A549 (cell line): Measurements from ENCODE around the gene TP53TG5. TPM values are rescaled to one million over a fixed set of nuclear protein-coding genes. Genes with fewer than 3 reads are reported as not detected.

Experiments used
- ATAC-seq, 2 experiments: fragments of 200-7000 bp in 1 of 2; fragments of >200 bp in 1 of 2; cut with Nextera tagmentation in 1 of 2; cut with Tn5 transposase in 1 of 2; 3 replicates each; pipeline versions ENCODE4 v1.8.0 to v1.9.1; 2018 to 2020; ENCODE audit warnings: mild to moderate bottlenecking in 1 of 2, moderate library complexity in 1 of 2
- CTCF ChIA-PET: fragments of 300-600 bp; sonication (Branson Sonifier 250); formaldehyde crosslinking; extraction: SDS; loops from one replicate; lab custom pipeline; 2021; ENCODE audit warnings: antibody characterized with exemption, inconsistent platforms; lab: Yijun Ruan, JAX
- POLR2A ChIA-PET: fragments of 350-600 bp; formaldehyde crosslinking; extraction: SDS; loops from one replicate; lab custom pipeline; 2021; ENCODE audit warnings: antibody characterized with exemption, inconsistent platforms; lab: Yijun Ruan, JAX
- DNase-seq, 2 experiments: peaks; one replicate each; pipeline versions ENCODE4 v3.0.0 to v3.0.0-alpha.2; 2011 to 2016; ENCODE audit warnings: low read depth in 1 of 2, low spot score in 1 of 2
- FAIRE-seq: peaks from 2 replicates; lab custom pipeline; 2011; peaks lifted over from hg19 to GRCh38; lab: Jason Lieb, UNC
- H3K27ac ChIP-seq, 2 experiments: fragments of >200 bp; sonication (Bioruptor Twin); formaldehyde crosslinking; 3 replicates each; pipeline ENCODE4 v1.5.1; 2016 to 2017
- H3K4me1 ChIP-seq: fragments of >200 bp; sonication (Bioruptor Twin); formaldehyde crosslinking; 3 replicates; pipeline ENCODE4 v1.6.1; 2016
- H3K4me2 ChIP-seq: fragments of >200 bp; sonication (Bioruptor Twin); formaldehyde crosslinking; 3 replicates; pipeline ENCODE4 v1.6.1; 2016
- H3K4me3 ChIP-seq: fragments of >200 bp; sonication (Bioruptor Twin); formaldehyde crosslinking; 3 replicates; pipeline ENCODE4 v1.5.1; 2016
- H3K9me3 ChIP-seq: fragments of >200 bp; sonication (Bioruptor Twin); formaldehyde crosslinking; 3 replicates; pipeline ENCODE4 v1.6.1; 2016
- CBX8 ChIP-seq: fragments of 200-600 bp; sonication (generic); IDR thresholded peaks from 2 replicates; pipeline ENCODE4 v1.6.1; 2016
- EHMT2 ChIP-seq: fragments of 200-600 bp; sonication (generic); IDR thresholded peaks from 2 replicates; pipeline ENCODE4 v1.6.1; 2016; ENCODE audit warnings: antibody characterized with exemption, low read depth, mild to moderate bottlenecking, moderate library complexity
- FOSB ChIP-seq: fragments of 250-450 bp; sonication (Bioruptor Pico); IDR thresholded peaks from 2 replicates; pipeline ENCODE4 v1.5.0; 2020; ENCODE audit warnings: mild to moderate bottlenecking, moderate library complexity
- GATA3 ChIP-seq: IDR thresholded peaks from 2 replicates; pipeline ENCODE4 v1.6.1; 2012; ENCODE audit warnings: borderline replicate concordance
- HEYL ChIP-seq: fragments of 250-450 bp; sonication (Bioruptor Pico); IDR thresholded peaks from 2 replicates; pipeline ENCODE4 v1.8.0; 2021; ENCODE audit warnings: mild to moderate bottlenecking, moderate library complexity
- HOXA7 ChIP-seq: fragments of 250-450 bp; sonication (Bioruptor Pico); IDR thresholded peaks from 2 replicates; pipeline ENCODE4 v1.5.0; 2020; ENCODE audit warnings: mild to moderate bottlenecking, moderate library complexity
- JUN ChIP-seq, 2 experiments: fragments of >200 bp; sonication (Bioruptor Twin); formaldehyde crosslinking; IDR thresholded peaks; 2 replicates in 1 of 2; 3 replicates in 1 of 2; pipeline ENCODE4 v1.6.1; 2016 to 2017
- KDM5A ChIP-seq: fragments of 200-600 bp; sonication (generic); IDR thresholded peaks from 2 replicates; pipeline ENCODE4 v1.6.1; 2016; ENCODE audit warnings: antibody characterized with exemption, mild to moderate bottlenecking
- NPAS2 ChIP-seq: fragments of 250-450 bp; sonication (Bioruptor Pico); IDR thresholded peaks from 2 replicates; pipeline ENCODE4 v1.8.0; 2022; ENCODE audit warnings: mild to moderate bottlenecking, moderate library complexity, borderline replicate concordance
- NR3C1 ChIP-seq: fragments of >200 bp; sonication (Bioruptor Twin); formaldehyde crosslinking; IDR thresholded peaks from 3 replicates; pipeline ENCODE4 v1.6.1; 2017
- POLR2AphosphoS2 ChIP-seq: conservative IDR thresholded peaks from 2 replicates; pipeline ENCODE4 v1.6.1; 2012; ENCODE audit warnings: low read length, improper control_type of control experiment, inconsistent platforms
- RAD21 ChIP-seq, 2 experiments: fragments of >200 bp in 1 of 2; sonication (Bioruptor Twin) in 1 of 2; formaldehyde crosslinking in 1 of 2; IDR thresholded peaks in 1 of 2; conservative IDR thresholded peaks in 1 of 2; 2 replicates in 1 of 2; 3 replicates in 1 of 2; pipeline ENCODE4 v1.6.1; 2012 to 2018; ENCODE audit warnings: inconsistent platforms in 1 of 2
- RFX5 ChIP-seq: fragments of 450-650 bp; IDR thresholded peaks from 2 replicates; pipeline ENCODE4 v1.7.1; 2014; ENCODE audit warnings: antibody characterized with exemption, mild to moderate bottlenecking, moderate library complexity
- RNF2 ChIP-seq: fragments of 200-600 bp; sonication (generic); IDR thresholded peaks from 2 replicates; pipeline ENCODE4 v1.6.1; 2016; ENCODE audit warnings: low read depth, mild to moderate bottlenecking, antibody characterized with exemption, moderate library complexity, borderline replicate concordance
- SMC3 ChIP-seq: fragments of >200 bp; sonication (Bioruptor Twin); formaldehyde crosslinking; IDR thresholded peaks from 3 replicates; pipeline ENCODE4 v1.6.1; 2018; ENCODE audit warnings: inconsistent platforms
- SREBF2 ChIP-seq: fragments of 450-650 bp; IDR thresholded peaks from 2 replicates; pipeline ENCODE4 v1.6.1; 2014; ENCODE audit warnings: mild to moderate bottlenecking, moderate library complexity
- WGBS: methylation state at CpG from one replicate; pipeline ENCODE4 v1.1.6; 2017; ENCODE audit errors: missing lambda C conversion rate; 5-methylcytosine and 5-hydroxymethylcytosine counted together
- polyA minus RNA-seq: library from RNA; depleted of rRNA, polyadenylated mRNA; stranded (reverse); fragments of >200 nt; gene quantifications from 2 replicates; pipeline ENCODE4 v1.2.3, GENCODE V29; 2011; rRNA and poly(A)+ RNA removed
- polyA plus RNA-seq, 4 experiments: library from polyadenylated mRNA; depleted of rRNA in 3 of 4; stranded (reverse); fragments of >200 nt; fragmentation: RNase III in 1 of 4; extraction: RNeasy Plus Mini Kit Qiagen cat#74134 plus additional on column Dnase treatment in 1 of 4; gene quantifications; 2 replicates in 3 of 4; 3 replicates in 1 of 4; pipeline ENCODE4 v1.2.3, GENCODE V29; 2011 to 2017
- TF ChIP-seq, protein P1 (sequence below): fragments of 250-450 bp; sonication (Bioruptor Pico); IDR thresholded peaks from 2 replicates; pipeline ENCODE4 v1.5.0; 2021; ENCODE audit warnings: mild to moderate bottlenecking, moderate library complexity, borderline replicate concordance
- TF ChIP-seq, protein P2 (sequence below): fragments of >200 bp; sonication (Bioruptor Twin); formaldehyde crosslinking; IDR thresholded peaks from 3 replicates; pipeline ENCODE4 v1.5.1; 2016
- TF ChIP-seq, protein P3 (sequence below): fragments of 250-450 bp; sonication (Bioruptor Pico); IDR thresholded peaks from 2 replicates; pipeline ENCODE4 v1.5.0; 2020; ENCODE audit warnings: low read depth, mild to moderate bottlenecking, moderate library complexity
- TF ChIP-seq, protein P4 (sequence below): IDR thresholded peaks from 2 replicates; pipeline ENCODE4 v1.6.1; 2012; ENCODE audit warnings: low read depth, borderline replicate concordance

The TP53TG5 gene
- not detected in 2 replicates for polyA plus RNA-seq (2011; rRNA removed)
- polyA plus RNA-seq (2012; cell fraction: cytosol; rRNA removed): not detected in 2 replicates
- polyA plus RNA-seq (2012; cell fraction: nucleus; rRNA removed): not detected in 2 replicates
- not detected in 3 replicates for polyA plus RNA-seq (2017; fragmentation: RNase III; extraction: RNeasy Plus Mini Kit Qiagen cat#74134 plus additional on column Dnase treatment)
- not detected in 2 replicates for polyA minus RNA-seq

DNA sequence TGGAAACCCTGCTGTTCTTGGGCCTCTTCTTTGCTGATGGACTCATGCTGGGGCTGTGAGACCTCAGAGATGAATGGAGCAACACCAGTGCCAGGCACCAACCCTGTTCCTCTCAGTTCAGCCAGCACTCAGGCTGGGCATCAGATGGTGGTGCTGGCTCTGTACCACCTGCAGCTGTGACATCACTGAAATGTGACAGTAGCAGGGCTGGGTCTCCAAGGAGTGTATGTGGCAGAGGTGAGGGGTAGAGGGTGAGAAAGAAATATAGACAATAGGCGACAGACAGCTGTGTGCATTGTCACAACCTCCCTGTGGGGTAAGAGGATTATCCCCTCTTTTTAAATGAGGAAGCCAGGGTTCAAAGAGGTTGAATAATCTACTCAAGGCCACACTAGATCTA lies at the start of gene TP53TG5:
TSS of gene TP53TG5 (minus strand) at position 135 of the 400 bp plus-strand sequence. CDS start at position 46, 89 bp downstream.
- no peaks in the 10 kb centered on the region for H3K9me3 ChIP-seq
- POLR2A ChIA-PET: no interaction called here
- no peak for DNase-seq
- no peak for FAIRE-seq
- no peak within 1 kb of the TSS for H3K4me3 ChIP-seq
- no peak for ATAC-seq
- H3K4me2 ChIP-seq: no peak within 1 kb of the TSS
- TF ChIP-seq JUN (IDR thresholded peaks at IDR 0.05) (no peak), SMC3 (no peak), KDM5A (no peak), EHMT2 (no peak), POLR2AphosphoS2 (no peak), FOSB (CRISPR knock-in tag) (no peak)
- H3K27ac ChIP-seq: no peak within 1 kb of the TSS
- CTCF ChIA-PET: interaction anchor here (1.2 to 1.7 kb wide), 5 partner anchors 9 to 367 kb away, joined by 3 to 10 read pairs (median 4); no protein-coding TSS in a partner anchor
- H3K4me1 ChIP-seq: peaks cover under 1% of the 10 kb centered on the region; the same call in 1 of the 3 replicates
- 76% methylated on average over 1 of the region's 1 CpG for WGBS

DNA sequence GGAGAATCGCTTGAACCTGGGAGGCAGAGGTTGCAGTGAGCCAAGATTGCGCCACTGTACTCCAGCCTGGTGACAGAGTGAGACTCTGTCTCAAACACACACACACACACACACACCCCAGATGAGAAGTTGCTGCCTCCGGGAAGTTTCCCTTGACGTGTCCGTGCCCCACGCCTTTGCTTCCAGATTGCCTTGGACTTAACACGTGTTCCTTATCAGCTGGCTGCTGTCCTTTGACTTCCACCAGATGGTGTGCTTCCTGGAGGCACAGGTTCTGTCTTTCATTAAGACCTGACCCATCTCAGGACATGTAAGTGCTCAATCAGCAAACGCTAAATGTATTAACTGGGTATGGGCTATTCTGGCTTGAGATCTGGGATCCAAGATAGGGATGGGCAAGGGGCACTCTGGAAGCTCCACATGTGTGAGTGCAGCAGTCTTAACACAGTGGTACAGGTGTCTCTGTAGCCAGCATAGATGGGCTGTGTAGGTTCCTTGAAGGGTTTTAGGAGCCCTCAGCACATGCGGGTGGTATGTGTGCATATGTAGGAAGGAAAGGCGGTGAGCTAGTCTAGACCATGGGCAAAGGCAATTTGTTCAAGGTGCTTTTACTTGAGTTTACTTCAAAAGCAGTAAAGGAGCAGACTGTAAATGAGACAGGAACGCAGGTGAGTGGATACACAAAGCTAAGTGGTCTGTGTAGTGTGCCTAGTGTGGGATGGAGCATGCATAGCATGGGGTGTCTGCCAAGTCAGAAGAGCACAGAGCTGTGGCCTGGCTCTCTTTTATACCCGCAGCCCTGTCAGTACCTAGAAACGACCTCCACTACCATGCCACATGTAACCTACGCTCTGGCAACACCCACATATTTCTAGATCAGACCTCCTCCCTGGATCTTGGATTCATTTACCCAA lies 49.4 kb upstream of the TP53TG5 start:
- POLR2A ChIA-PET: interaction anchor here (1.9 kb wide), 1 partner anchor 8 kb away, joined by 5 read pairs; no protein-coding TSS in a partner anchor
- Histone ChIP-seq H3K4me3 (no peak overlapping the region), H3K9me3 (no peaks in the 10 kb centered on the region)
- no peak for FAIRE-seq
- DNase-seq: no peak
- TF ChIP-seq CBX8 (no peak), SREBF2 (no peak), RNF2 (no peak), HEYL (CRISPR knock-in tag) (no peak), NR3C1 (no peak), RFX5 (no peak), HOXA7 (CRISPR knock-in tag) (no peak), EHMT2 (no peak), RAD21 (conservative IDR thresholded peaks at IDR 0.05 in 1 of 2, IDR thresholded peaks at IDR 0.05 in 1 of 2) (no peak), GATA3 (no peak), JUN (IDR thresholded peaks at IDR 0.05) (no peak), NPAS2 (CRISPR knock-in tag) (no peak)
- TF ChIP-seq, protein P1, sequence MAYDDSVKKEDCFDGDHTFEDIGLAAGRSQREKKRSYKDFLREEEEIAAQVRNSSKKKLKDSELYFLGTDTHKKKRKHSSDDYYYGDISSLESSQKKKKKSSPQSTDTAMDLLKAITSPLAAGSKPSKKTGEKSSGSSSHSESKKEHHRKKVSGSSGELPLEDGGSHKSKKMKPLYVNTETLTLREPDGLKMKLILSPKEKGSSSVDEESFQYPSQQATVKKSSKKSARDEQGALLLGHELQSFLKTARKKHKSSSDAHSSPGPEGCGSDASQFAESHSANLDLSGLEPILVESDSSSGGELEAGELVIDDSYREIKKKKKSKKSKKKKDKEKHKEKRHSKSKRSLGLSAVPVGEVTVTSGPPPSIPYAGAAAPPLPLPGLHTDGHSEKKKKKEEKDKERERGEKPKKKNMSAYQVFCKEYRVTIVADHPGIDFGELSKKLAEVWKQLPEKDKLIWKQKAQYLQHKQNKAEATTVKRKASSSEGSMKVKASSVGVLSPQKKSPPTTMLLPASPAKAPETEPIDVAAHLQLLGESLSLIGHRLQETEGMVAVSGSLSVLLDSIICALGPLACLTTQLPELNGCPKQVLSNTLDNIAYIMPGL (CRISPR knock-in tag): no peak
- TF ChIP-seq, protein P2, sequence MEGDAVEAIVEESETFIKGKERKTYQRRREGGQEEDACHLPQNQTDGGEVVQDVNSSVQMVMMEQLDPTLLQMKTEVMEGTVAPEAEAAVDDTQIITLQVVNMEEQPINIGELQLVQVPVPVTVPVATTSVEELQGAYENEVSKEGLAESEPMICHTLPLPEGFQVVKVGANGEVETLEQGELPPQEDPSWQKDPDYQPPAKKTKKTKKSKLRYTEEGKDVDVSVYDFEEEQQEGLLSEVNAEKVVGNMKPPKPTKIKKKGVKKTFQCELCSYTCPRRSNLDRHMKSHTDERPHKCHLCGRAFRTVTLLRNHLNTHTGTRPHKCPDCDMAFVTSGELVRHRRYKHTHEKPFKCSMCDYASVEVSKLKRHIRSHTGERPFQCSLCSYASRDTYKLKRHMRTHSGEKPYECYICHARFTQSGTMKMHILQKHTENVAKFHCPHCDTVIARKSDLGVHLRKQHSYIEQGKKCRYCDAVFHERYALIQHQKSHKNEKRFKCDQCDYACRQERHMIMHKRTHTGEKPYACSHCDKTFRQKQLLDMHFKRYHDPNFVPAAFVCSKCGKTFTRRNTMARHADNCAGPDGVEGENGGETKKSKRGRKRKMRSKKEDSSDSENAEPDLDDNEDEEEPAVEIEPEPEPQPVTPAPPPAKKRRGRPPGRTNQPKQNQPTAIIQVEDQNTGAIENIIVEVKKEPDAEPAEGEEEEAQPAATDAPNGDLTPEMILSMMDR: no peak
- TF ChIP-seq, protein P3, sequence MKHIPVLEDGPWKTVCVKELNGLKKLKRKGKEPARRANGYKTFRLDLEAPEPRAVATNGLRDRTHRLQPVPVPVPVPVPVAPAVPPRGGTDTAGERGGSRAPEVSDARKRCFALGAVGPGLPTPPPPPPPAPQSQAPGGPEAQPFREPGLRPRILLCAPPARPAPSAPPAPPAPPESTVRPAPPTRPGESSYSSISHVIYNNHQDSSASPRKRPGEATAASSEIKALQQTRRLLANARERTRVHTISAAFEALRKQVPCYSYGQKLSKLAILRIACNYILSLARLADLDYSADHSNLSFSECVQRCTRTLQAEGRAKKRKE: no peak
- TF ChIP-seq, protein P4, sequence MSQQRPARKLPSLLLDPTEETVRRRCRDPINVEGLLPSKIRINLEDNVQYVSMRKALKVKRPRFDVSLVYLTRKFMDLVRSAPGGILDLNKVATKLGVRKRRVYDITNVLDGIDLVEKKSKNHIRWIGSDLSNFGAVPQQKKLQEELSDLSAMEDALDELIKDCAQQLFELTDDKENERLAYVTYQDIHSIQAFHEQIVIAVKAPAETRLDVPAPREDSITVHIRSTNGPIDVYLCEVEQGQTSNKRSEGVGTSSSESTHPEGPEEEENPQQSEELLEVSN: no peak
- TF ChIP-seq, all 56 proteins: peak for 0
- Histone ChIP-seq H3K4me1 (no peaks in the 10 kb centered on the region), H3K27ac (no peak overlapping the region), H3K4me2 (no peak overlapping the region)
- CTCF ChIA-PET: interaction anchor here (0.8 to 6.7 kb wide), 9 partner anchors 9 to 344 kb away, joined by 3 to 43 read pairs (median 4); partner anchors contain the start of genes PIGT and SYS1
- ATAC-seq: peak; percentile 54 to 60; a peak in 5 of 6 replicates
- WGBS: 91% methylated on average over 14 of the region's 14 CpGs
